Esophagus muscularis mucosa (tissue), 4 donors: ENCODE results near the gene CYS1. TPM values are rescaled to one million over a fixed set of nuclear protein-coding genes. Genes with fewer than 3 reads are reported as not detected.

Experiments
- DNase-seq: peaks from one replicate; pipeline ENCODE4 v3.0.0-alpha.2; 2017; ENCODE audit errors: extremely low spot score
- H3K27ac ChIP-seq, 4 donors: fragments of 200-600 bp; sonication (generic); replicated peaks in 1 of 4; 1 replicate in 3 of 4; 2 replicates in 1 of 4; pipeline ENCODE4 v1.5.1; 2016 to 2019; ENCODE audit warnings: mild to moderate bottlenecking in 1 of 4
- H3K27me3 ChIP-seq, 4 donors: fragments of 200-600 bp; sonication (generic); one replicate each; pipeline versions ENCODE4 v1.5.1 to v1.6.0; 2016 to 2019
- H3K36me3 ChIP-seq, 4 donors: fragments of 200-600 bp; sonication (generic); one replicate each; pipeline ENCODE4 v1.5.1; 2016 to 2019
- H3K4me1 ChIP-seq, 4 donors: fragments of 200-600 bp; sonication (generic); one replicate each; pipeline ENCODE4 v1.5.1; 2016 to 2019
- H3K4me3 ChIP-seq, 4 donors: fragments of 200-600 bp; sonication (generic); 1 replicate in 2 of 4; 2 replicates in 2 of 4; pipeline ENCODE4 v1.5.1; 2016 to 2019; ENCODE audit warnings: mild to moderate bottlenecking in 4 of 4, moderate library complexity in 1 of 4
- H3K9me3 ChIP-seq, 4 donors: fragments of 200-600 bp; sonication (generic); 1 replicate in 3 of 4; 2 replicates in 1 of 4; pipeline ENCODE4 v1.5.1; 2016 to 2019
- EP300 ChIP-seq: sonication (generic); formaldehyde crosslinking; IDR thresholded peaks from one replicate; pipeline ENCODE4 v1.6.1; 2017; ENCODE audit warnings: antibody characterized with exemption
- POLR2A ChIP-seq: fragments of 450-650 bp; IDR thresholded peaks from one replicate; pipeline ENCODE4 v1.6.1; 2017; ENCODE audit warnings: antibody characterized with exemption, moderate library complexity, mild to moderate bottlenecking, low read depth
- POLR2AphosphoS5 ChIP-seq, 2 donors: sonication (generic); formaldehyde crosslinking; IDR thresholded peaks; one replicate each; pipeline ENCODE4 v1.6.1; 2017; ENCODE audit warnings: antibody characterized with exemption in 2 of 2
- WGBS: methylation state at CpG from one replicate; pipeline ENCODE4 v1.1.5; 2018; 5-methylcytosine and 5-hydroxymethylcytosine counted together
- intact Hi-C: fragments of 100-400 bp; cut with DNase I; formaldehyde crosslinking; loops from one replicate; pipeline ENCODE4 v1.15.1; 2023
- total RNA-seq, 4 donors: library from RNA; depleted of rRNA; stranded (reverse); fragments of >200 nt; gene quantifications; one replicate each; pipeline versions ENCODE4 v1.1.0 to v1.2.1, GENCODE V29; 2016
- TF ChIP-seq, protein P1 (sequence below), 3 experiments: fragments of 200-600 bp in 2 of 3; fragments of 450-650 bp in 1 of 3; sonication (generic) in 2 of 3; IDR thresholded peaks; one replicate each; pipeline ENCODE4 v1.5.1; 2017 to 2019; ENCODE audit warnings: antibody characterized with exemption in 3 of 3, mild to moderate bottlenecking in 2 of 3, moderate library complexity in 1 of 3

Gene CYS1
- total RNA-seq, 4 donors from 2014 or later = 16.9 to 56.4 (median 35.4) TPM

DNA sequence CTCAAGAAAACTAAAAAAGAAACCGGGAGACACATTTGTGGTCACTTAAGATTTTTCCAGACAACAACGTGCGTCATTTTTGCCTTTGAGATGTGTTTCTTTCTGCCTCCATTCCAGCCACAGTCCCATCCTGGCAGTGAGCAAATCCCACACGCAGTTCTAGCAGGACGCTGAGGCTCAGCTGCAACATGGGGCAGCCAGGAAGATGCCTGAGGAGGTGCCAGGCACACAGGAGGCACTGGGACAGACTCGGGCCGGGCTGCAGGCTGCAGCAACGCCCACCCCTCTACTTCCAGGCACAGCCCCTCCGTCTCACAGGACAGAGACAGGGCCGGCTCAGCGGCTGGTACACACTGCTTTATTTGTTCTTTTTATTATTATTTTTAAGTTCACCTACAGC is 23.8 kb downstream of the CYS1 start:
- H3K9me3 ChIP-seq = no peaks in the 10 kb centered on the region
- 77% methylated on average over 11 of the region's 11 CpGs for WGBS
- no peak for DNase-seq
- no peaks in the 10 kb centered on the region for H3K27me3 ChIP-seq
- H3K27ac ChIP-seq = peak overlapping the region in 1 of 4 donors; percentile 20
- TF ChIP-seq, protein P1, sequence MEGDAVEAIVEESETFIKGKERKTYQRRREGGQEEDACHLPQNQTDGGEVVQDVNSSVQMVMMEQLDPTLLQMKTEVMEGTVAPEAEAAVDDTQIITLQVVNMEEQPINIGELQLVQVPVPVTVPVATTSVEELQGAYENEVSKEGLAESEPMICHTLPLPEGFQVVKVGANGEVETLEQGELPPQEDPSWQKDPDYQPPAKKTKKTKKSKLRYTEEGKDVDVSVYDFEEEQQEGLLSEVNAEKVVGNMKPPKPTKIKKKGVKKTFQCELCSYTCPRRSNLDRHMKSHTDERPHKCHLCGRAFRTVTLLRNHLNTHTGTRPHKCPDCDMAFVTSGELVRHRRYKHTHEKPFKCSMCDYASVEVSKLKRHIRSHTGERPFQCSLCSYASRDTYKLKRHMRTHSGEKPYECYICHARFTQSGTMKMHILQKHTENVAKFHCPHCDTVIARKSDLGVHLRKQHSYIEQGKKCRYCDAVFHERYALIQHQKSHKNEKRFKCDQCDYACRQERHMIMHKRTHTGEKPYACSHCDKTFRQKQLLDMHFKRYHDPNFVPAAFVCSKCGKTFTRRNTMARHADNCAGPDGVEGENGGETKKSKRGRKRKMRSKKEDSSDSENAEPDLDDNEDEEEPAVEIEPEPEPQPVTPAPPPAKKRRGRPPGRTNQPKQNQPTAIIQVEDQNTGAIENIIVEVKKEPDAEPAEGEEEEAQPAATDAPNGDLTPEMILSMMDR (IDR thresholded peaks at IDR 0.05) = no peak
- TF ChIP-seq POLR2A (no peak), POLR2AphosphoS5 (IDR thresholded peaks at IDR 0.05) (no peak), EP300 (no peak)
- intact Hi-C loops = no loop called here
- H3K4me1 ChIP-seq = peaks cover 43 to 63% (median 54%) of the 10 kb centered on the region in 4 donors
- no peak overlapping the region for H3K4me3 ChIP-seq
- peaks cover 19 to 50% (median 42%) of the 10 kb centered on the region in 4 donors for H3K36me3 ChIP-seq

DNA sequence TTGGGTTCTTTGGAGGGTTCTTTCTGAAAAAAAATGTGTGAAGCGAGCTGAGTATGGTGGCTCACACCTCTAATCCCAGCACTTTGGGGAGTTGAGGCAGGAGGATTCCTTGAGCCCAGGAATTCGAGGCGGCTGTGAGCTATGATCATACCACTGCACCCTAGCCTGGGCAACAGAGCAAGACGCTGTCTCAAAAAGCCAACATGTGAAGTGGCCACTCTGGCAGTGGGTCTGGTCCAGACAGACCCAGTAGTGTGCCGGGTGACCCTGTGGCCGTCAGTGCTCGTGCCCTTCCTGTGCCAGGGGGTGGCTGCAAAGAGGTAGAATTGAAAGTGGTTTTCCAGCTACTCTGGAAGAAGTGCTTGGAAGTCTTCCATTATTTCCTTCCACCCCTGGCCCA is 25.2 kb downstream of the CYS1 start:
- Histone ChIP-seq H3K27ac (no peak overlapping the region), H3K36me3 (peaks cover 19 to 64% (median 52%) of the 10 kb centered on the region in 4 donors), H3K27me3 (no peaks in the 10 kb centered on the region), H3K9me3 (no peaks in the 10 kb centered on the region), H3K4me1 (peaks cover 36 to 58% (median 55%) of the 10 kb centered on the region in 4 donors), H3K4me3 (no peak overlapping the region)
- TF ChIP-seq EP300 (no peak), POLR2AphosphoS5 (IDR thresholded peaks at IDR 0.05) (no peak), POLR2A (no peak)
- TF ChIP-seq, protein P1 (IDR thresholded peaks at IDR 0.05) = no peak
- no peak for DNase-seq
- intact Hi-C loops = no loop called here
- 93% methylated on average over 7 of the region's 7 CpGs for WGBS

DNA sequence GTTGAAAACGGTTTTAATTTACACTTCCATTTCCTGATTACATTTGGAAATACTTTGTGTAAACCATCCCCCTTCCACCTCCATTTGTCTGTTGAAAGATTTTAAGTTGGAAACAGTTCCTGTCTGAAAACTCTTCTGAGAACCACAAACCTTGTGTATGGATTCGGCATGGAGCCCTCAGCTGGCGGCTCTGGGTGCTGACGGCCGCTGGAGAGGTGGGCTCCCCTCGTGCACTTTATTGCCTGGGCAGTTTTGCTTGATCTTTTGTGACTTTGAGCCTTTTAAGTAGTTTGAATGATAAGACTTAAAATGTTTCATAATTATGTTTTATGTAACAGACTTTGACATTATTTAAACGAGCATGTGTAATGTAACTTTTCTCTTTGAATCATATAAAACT is 25.8 kb downstream of the CYS1 start:
- Histone ChIP-seq H3K9me3 (no peaks in the 10 kb centered on the region), H3K27me3 (no peaks in the 10 kb centered on the region), H3K27ac (no peak overlapping the region), H3K4me1 (peaks cover 40 to 61% (median 59%) of the 10 kb centered on the region in 4 donors), H3K4me3 (no peak overlapping the region), H3K36me3 (peaks cover 19 to 69% (median 55%) of the 10 kb centered on the region in 4 donors)
- WGBS = 49% methylated on average over 7 of the region's 7 CpGs
- TF ChIP-seq, protein P1 (IDR thresholded peaks at IDR 0.05) = no peak
- TF ChIP-seq EP300 (no peak), POLR2A (no peak), POLR2AphosphoS5 (IDR thresholded peaks at IDR 0.05) (no peak)
- no peak for DNase-seq
- intact Hi-C loops = no loop called here

DNA sequence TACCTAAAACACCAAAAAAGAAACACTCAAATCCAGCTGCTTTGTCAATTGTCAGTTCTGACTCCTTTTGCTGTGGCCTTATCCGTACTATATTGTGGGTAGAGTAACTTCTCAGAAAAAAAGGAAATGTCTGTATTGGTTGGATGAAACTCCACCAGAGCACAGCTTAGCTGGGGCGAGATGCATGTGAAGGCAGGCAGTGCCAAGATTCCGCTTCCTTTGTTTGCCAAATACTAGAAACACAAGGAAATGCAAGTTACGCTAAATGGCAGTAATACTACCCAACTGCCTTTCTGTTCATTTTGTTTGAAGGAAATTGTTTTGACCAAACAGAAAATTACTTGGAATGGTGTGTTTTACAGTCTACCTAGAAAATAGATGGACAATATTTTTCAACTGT is 26.9 kb downstream of the CYS1 start:
- Histone ChIP-seq H3K4me3 (no peak overlapping the region), H3K4me1 (peaks cover 51 to 72% (median 69%) of the 10 kb centered on the region in 4 donors), H3K9me3 (no peaks in the 10 kb centered on the region), H3K27ac (no peak overlapping the region), H3K27me3 (no peaks in the 10 kb centered on the region), H3K36me3 (peaks cover 20 to 80% (median 56%) of the 10 kb centered on the region in 4 donors)
- no peak for DNase-seq
- intact Hi-C loops = no loop called here
- TF ChIP-seq, protein P1 (IDR thresholded peaks at IDR 0.05) = no peak
- TF ChIP-seq POLR2AphosphoS5 (IDR thresholded peaks at IDR 0.05) (no peak), EP300 (no peak), POLR2A (no peak)
- WGBS = 59% methylated on average over 4 of the region's 4 CpGs

DNA sequence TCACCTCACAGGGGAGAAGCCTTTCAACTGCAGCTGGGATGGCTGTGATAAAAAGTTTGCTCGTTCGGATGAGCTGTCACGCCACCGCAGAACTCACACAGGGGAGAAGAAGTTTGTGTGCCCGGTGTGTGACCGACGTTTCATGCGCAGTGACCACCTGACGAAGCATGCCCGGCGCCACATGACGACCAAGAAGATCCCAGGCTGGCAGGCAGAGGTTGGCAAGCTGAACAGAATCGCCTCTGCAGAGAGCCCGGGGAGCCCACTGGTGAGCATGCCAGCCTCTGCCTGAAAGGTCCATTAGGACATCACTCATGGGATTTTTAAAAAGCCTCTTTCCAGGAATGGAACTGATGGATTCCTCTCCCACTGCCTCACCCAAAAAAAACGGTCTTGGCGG is 28.0 kb downstream of the CYS1 start:
- Histone ChIP-seq H3K27ac (no peak overlapping the region), H3K27me3 (no peaks in the 10 kb centered on the region), H3K36me3 (peaks cover 31 to 91% (median 66%) of the 10 kb centered on the region in 4 donors), H3K4me3 (no peak overlapping the region), H3K9me3 (no peaks in the 10 kb centered on the region), H3K4me1 (peaks cover 54 to 75% (median 72%) of the 10 kb centered on the region in 4 donors)
- intact Hi-C loops = no loop called here
- no peak for DNase-seq
- TF ChIP-seq EP300 = no peak
- TF ChIP-seq, protein P1 (IDR thresholded peaks at IDR 0.05) = no peak
- no peak for TF ChIP-seq POLR2AphosphoS5 (IDR thresholded peaks at IDR 0.05)
- no peak for TF ChIP-seq POLR2A
- 84% methylated on average over 16 of the region's 16 CpGs for WGBS
